Brain pericyte (primary cell): ENCODE results near the gene THBS2.

Experiments
- DNase-seq: peaks from one replicate; pipeline ENCODE4 v3.0.0-alpha.2; 2012; ENCODE audit warnings: low read depth, low spot score

The THBS2 gene

DNA sequence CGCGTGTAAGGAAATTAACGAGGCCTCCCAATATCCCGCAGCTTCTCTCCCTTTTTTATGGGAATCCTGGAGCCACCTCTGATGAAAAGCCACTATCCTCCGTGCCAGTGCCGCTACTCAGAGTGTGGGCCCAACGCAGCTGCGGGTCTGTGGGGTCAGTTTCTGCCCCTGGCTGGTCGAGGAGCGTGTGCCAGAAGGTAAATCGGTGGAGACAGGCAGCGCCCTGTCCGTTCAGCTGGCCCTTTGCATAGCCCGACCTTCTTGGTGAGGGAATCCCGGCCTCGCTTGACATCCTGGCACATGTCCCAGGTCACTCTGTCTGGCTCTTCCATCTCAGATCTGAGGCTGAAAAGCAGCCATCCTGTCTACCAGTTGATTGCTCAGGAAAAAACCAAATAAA is 4.6 kb downstream of the THBS2 start:
- DNase-seq: no peak

- DNase-seq: no peak
Measured at GRCh38 chr6:169248521-169248971, 5.1 kb downstream of the THBS2 start.

GRCh38 chr6:169247991-169248390 is 5.7 kb downstream of the THBS2 start:
- DNase-seq: no peak

- no peak for DNase-seq
Measured at GRCh38 chr6:169247419-169247818, 6.2 kb downstream of the THBS2 start.

GRCh38 chr6:169246445-169246844 is 7.2 kb downstream of the THBS2 start:
- no peak for DNase-seq

- no peak for DNase-seq
Measured at GRCh38 chr6:169244684-169245383, 8.8 kb downstream of the THBS2 start.

DNA sequence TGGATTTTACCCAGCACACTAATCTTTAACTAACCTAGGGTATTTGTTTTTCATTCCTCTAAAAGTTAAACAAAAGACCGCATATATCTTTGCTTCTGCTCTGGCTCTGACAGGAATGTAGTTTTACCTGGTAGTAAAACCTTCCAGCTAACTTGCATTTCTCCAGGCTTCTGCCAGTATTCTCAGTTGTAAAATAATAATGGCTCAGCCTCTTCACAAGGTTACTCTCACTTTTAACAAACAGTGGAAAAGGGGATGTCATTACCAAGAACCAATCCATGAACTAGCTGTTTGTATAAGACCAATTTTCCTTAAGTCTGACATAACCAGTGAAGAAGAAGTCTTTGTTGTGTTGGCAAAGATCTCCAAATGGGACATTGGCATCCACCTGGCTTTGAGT is 10.0 kb downstream of the THBS2 start:
- DNase-seq: no peak

DNA sequence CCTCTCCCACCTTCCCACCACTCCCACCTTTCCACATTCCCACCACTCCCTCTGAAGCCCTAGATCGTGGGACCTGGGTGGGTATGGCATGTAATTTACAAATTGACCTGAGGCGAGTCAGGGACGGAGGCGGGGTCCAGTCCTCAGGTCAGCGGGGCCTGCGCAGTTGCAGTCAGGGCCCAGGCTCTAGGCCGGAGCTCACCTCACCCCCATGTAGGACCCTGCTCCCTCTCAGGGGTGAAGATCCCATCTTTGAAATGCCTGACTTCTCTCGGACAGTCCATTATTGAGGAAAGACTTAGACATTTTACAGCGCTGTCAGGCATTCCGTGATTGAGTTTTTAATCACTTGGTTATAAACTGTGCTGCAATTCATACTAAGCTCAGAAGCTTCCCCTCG is 10.5 kb downstream of the THBS2 start:
- DNase-seq: no peak

- no peak for DNase-seq
Measured at GRCh38 chr6:169241688-169242350, 11.8 kb downstream of the THBS2 start.

- no peak for DNase-seq
Measured at GRCh38 chr6:169240591-169241390, 12.9 kb downstream of the THBS2 start.

GRCh38 chr6:169240125-169240524 is 13.5 kb downstream of the THBS2 start:
- no peak for DNase-seq

DNA sequence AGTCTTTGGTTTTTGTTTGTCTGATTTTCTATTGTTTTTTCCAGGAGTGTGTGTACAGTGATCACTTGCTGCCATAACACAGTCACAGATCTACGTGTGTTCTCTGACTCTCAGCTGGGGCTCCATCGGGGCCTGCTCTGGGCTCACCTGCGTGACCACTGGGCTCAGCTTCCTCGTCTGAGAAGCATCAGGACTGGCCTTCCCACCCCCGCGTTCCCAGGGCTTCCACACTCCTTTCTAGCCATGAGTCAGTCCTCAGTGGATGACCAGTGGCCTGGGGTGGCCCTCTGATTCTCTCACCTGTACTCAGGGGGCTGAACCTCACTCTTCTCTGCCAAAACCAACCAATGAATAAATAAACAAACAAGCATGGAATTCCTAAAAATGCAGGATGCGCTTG is 14.5 kb downstream of the THBS2 start:
- no peak for DNase-seq

DNA sequence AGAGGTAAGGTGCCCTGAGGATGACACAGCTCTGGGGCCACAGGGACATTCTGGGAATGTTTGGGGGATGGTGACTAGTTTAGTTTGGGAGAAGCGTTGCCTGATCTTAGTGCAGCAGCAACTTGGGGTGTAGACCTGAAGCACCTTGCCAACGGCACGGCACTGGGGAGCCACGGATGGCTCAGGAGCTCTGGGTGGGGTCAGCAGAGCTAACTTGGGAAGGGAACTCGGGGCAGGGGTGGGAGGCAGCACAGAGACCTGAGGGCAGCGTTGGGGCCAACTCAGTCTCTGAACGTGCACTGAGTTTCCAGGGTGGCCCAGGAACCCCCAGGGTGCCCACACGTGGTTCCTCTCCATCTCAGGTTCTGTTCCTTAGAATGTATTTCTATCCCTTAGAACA is 14.9 kb downstream of the THBS2 start:
- DNase-seq: no peak

GRCh38 chr6:169237496-169238134 is 16.0 kb downstream of the THBS2 start:
- no peak for DNase-seq

DNA sequence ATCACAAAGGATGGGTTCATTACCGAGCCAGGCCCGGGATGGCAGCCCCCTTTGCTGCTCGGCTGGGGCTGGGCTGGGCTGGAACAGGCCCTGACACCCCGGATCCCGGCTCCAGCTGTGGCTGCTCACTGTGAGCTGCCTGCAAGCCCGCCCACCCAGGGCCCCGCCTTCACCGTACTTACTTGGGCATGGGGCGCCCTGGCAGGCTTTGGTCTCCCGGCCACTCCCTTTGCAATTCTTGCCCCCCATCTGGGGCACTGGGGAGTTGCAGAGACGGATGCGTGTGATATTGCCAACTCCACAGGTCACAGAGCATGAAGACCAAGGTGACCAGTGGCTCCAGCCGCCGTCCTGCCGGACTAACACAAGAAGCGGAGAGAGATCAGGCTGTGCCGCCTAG is 16.7 kb downstream of the THBS2 start:
- no peak for DNase-seq

DNA sequence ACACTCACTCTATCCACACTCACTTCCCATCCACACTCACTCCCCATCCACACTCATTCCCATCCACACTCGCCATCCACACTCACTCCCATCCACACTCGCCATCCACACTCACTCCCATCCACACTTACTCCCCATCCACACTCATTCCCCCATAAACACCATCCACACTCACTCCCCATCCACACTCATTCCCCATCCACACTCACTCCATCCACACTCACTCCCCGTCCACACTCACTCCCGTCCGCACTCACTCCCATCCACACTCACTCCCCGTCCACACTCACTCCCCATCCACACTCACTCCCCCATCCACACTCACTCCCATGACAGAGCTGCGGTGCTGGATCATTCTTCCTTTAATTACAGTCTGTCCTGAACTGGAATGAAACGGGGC is 17.1 kb downstream of the THBS2 start:
- DNase-seq: no peak

GRCh38 chr6:169235286-169235685 is 18.4 kb downstream of the THBS2 start:
- no peak for DNase-seq

GRCh38 chr6:169234634-169235033 is 19.0 kb downstream of the THBS2 start:
- no peak for DNase-seq

DNA sequence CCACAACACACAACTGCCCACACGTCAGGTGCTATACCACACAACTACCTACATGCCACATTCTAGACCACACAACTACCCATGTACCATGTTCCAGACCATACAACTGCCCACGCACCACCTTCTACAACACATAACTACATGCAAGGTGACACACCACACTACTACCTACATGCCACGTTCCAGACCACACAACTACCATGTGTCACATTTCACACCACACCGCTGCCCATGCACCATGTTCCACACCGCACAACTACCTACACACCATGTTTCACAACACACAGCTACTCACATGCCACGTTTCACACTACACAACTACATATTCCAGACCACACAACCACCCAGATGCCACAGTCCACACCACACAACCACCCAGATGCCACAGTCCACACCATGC is 19.8 kb downstream of the THBS2 start:
- no peak for DNase-seq

DNA sequence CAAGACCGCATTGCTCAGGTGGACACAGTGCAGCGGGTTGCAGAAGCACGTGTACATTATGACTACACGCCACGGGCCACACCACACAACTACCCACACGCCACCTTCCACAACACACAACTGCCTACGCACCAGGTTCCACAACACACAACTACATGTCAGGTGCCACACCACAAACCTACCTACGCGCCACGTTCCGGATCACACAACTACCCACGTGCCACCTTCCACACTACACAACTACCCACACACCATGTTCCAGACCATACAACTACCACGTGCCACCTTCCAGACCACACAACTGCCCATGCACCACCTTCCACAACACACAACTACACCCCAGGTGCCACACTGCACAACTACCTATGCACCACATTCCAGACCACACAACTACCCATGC is 20.5 kb downstream of the THBS2 start:
- no peak for DNase-seq

DNA sequence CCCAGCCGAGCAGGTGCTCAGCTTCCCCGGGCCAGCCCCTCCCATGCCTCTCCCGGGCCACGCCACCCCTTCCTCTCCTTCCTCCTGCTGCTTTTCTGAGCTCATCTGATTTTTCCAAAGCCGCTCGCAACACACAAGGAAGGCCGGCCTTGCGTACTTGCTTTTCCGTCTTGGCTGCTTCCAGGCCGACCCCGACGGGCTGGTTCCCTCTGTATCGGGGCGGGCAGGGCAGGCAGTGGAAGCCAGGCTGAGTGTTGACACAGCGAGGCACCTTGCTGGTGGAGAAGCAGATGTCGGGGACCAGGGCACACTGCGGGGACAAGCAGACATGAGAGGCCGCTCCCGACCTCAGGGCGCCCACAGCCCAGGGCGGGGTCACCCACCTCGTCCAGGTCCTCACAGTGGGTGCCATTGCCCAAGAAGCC is 21.1 kb downstream of the THBS2 start:
- no peak for DNase-seq
